H4 (cell line): ENCODE measurements around the gene CNKSR3. TPM values are rescaled to one million over a fixed set of nuclear protein-coding genes. Genes with fewer than 3 reads are reported as not detected.

Source experiments
- DNase-seq: peaks from one replicate; pipeline ENCODE4 v3.0.0-alpha.2; 2015; ENCODE audit warnings: low spot score
- total RNA-seq: library from RNA; depleted of rRNA; stranded (reverse); fragments of >200 nt; shearing (Covaris generic); gene quantifications from 2 replicates; pipeline ENCODE4 v1.2.3, GENCODE V29; 2014

Gene CNKSR3
- total RNA-seq, 1 experiment from 2014 or later: 8.1 TPM

DNA sequence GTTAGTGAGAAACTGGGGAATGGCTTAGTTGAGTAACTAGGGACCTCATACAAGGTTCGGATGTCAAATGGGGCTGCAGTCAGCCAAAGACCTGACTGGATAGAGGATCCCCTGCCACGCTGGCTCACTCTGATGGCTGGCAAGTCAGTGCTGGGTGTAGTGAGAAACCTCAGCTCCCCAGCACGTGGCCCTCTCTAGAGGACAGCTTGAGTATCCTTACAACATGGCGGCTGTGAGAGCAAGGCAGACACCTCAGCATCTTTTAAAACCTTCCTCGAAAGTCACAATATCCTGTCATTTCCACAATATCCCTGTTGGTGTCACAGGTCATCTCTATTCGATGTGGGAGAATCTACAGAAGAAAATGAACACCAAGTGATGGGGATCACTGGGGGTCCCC, 127.2 kb downstream of the CNKSR3 start:
- DNase-seq: no peak

- DNase-seq: no peak
Observed at GRCh38 chr6:154382740-154383139, 127.7 kb downstream of the CNKSR3 start.

- no peak for DNase-seq
Observed at GRCh38 chr6:154381548-154381947, 128.9 kb downstream of the CNKSR3 start.

DNA sequence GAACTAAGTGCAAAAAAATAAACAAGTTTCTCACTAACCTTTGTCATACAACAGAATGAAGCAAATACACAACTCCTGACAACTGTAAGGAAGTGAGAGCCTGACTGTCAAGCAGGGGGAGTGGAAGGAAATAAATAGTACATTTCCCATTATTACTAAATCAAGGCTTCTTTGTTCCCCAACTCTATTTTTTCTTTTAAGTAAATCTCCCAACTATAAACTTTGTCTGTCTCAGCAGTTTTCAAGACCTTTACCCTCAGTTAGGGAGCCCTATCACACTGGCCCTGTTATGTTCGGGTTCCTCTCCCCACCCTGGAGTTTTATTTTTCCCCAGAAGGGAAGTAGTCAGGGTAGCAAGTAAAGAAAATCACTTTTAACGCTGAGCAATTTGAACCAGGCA, 129.7 kb downstream of the CNKSR3 start:
- no peak for DNase-seq

GRCh38 chr6:154379585-154379984, 130.9 kb downstream of the CNKSR3 start:
- no peak for DNase-seq

DNA sequence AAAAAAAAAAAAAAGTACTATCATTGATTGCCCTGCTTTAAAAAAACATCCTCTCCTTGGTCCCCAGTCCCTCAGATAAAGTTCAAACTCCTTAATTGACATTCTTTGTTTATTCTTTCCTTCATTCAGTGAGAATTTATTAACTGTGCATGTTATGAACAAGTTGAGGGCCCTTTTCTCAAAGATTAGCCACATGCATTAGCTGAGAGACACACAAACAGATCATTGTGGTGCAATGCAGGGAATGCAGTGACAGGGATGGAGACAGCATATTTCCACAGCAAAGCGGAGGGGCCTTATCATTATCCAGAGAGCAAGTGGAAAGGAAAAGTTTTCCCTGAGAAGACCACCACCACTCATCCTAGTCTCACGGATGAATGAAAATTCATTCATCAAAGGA, 132.0 kb downstream of the CNKSR3 start:
- DNase-seq: no peak

GRCh38 chr6:154377726-154378125, 132.8 kb downstream of the CNKSR3 start:
- DNase-seq: no peak

- no peak for DNase-seq
Observed at GRCh38 chr6:154373971-154374370, 136.5 kb downstream of the CNKSR3 start.

GRCh38 chr6:154371281-154371680, 139.2 kb downstream of the CNKSR3 start:
- no peak for DNase-seq

GRCh38 chr6:154370545-154370944, 139.9 kb downstream of the CNKSR3 start:
- peak; percentile 43 for DNase-seq

GRCh38 chr6:154367839-154368695, 142.4 kb downstream of the CNKSR3 start:
- DNase-seq: no peak

- DNase-seq: no peak
Observed at GRCh38 chr6:154367336-154367735, 143.1 kb downstream of the CNKSR3 start.

- DNase-seq: no peak
Observed at GRCh38 chr6:154363821-154364220, 146.7 kb downstream of the CNKSR3 start.

DNA sequence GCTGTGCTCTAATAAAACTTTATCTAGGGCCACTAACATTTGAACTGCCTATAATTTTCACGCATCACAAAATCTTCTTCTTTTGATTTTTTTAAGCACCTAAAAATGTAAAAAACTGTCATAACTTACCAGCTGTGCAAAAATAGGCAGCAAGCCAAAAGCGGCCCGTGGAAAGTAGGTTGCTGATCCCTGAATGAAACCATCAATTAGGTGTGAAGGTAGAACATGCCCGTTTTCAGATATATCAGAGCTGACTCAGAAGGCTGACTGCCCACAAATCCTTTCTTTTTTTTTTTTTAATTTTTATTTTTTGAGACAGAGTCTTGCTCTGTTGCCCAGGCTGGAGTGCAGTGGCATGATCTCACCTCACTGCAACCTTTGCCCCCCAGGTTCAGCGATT, 149.0 kb downstream of the CNKSR3 start:
- DNase-seq: no peak

DNA sequence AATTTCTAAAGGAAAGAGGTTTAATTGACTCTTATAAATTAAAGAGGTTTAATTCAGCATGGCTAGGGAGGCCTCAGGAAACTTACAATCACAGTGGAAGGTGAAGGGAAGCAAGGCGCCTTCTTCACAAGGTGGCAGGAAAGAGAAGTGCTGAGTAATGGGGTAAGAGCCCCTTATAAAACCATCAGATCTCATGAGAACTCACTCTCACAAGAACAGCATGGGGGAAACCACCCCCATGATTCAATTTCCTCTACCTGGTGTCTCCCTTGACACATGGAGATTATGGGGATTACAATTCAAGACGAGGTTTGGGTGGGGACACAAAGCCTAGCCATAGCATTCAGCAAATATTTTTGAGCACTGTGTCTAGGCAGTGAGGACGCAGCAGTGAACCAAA, 150.0 kb downstream of the CNKSR3 start:
- DNase-seq: no peak

- DNase-seq: no peak
Observed at GRCh38 chr6:154359679-154360078, 150.8 kb downstream of the CNKSR3 start.

DNA sequence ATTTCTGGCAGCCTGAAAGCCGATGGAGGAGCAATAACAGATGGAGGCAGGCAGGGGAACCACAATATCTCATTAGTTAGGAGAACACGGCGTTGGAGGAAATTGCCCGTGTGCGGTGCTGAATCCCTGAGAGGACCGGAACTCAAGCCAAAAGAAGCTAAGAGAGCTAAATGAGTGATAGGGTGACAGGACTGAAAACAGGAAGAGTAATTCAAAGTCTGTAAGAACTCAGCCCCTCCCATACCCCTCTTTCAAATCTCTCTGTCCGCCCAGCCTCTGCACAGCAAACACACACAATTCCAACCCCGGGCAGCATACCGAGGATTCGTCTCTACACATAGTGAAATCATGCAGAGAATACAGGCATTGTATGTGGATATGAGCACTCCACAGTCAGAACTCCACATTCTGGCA, 151.3 kb downstream of the CNKSR3 start:
- no peak for DNase-seq

DNA sequence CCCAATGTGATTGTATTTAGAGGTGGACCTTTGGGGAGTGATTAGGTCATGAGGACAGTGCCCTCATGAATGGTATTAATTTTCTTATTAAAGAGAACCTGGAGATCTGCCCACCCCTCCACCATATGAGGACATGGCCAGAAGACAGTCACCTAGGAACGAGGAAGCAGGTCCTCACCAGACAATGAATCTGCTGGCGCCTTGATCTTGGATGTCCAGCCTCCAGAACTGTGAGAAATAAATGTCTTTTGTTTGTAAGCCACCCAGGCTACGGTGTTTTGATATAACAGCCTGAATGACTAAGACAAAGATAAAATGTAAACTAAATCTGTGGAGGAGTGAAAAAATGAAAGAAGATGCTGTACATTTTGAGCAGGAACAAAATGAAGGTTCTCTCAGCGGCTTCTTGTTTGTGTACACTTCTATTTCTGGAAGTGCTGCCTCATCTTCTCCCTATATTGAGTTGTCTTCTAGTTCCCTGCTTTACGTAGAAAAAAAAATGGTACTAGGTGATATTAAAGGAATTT, 152.4 kb downstream of the CNKSR3 start:
- no peak for DNase-seq

DNA sequence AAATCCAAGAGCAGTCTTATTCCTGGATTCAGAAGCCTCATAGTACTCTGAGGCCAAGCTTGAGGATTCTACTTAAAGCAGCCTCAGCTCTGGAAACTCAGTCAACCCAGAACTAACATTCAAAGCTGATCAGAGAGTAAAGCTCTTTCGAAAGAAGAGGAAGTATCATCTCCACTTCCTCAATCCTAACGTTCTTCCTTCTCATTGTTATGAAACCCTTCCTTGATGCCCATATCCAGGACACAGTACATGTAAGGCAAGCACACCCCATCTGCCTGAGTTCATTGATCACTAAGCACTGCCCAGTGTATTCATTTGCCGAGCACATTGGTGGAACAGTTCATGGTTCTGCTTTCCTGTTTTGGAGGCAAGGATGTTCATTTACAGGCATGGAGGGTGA, 153.8 kb downstream of the CNKSR3 start, which contains the start of gene IPCEF1:
Gene IPCEF1, minus strand, starts transcription at position 114 of the 400 bp plus-strand sequence. CDS start 90,856 bp downstream, outside the sequence.
- no peak for DNase-seq

GRCh38 chr6:154356113-154356512, 154.4 kb downstream of the CNKSR3 start:
- no peak for DNase-seq

DNA sequence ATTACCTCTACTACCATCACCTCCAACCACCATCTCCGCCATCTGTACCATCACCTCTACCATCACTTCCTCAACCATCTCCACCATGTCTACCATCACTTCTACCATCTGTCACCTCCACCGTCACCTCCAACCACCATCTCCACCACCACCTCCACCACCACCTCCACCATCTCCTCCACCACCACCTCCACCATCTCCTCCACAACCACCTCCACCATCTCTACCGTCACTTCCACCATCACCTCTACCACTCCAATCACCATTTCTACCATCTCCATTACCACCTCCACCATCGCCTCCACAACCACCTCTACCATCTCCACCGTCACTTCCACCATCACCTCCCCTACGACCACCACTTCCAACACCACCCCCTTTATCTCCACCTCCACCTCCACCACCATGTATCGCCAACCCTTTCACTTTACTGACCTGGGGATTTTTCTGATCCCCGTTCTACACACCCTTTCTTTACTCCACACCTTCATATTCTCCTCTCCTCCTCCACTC, 156.2 kb downstream of the CNKSR3 start:
- DNase-seq: no peak

DNA sequence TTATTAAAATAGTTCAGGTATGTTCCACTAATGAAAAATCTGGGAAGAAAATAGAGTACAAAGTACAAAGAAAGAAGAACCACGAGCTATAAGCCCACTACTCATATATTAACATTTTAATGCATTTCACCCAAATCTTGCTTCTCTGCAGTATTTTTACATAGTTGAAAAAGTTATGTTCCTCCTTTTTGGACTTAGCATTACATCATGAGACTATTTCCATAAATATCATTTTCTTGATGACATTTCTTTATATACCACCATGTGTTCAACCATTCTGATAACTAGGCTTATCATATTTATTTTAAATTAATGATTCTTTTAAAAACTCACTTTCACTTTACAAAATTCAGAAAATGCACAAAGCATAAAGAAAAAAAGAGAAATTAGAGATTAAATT, 156.9 kb downstream of the CNKSR3 start:
- DNase-seq: no peak

GRCh38 chr6:154352898-154353585, 157.4 kb downstream of the CNKSR3 start:
- no peak for DNase-seq
